Ovary (tissue), 9 donors: ENCODE results near the gene DST. TPM values are rescaled to one million over a fixed set of nuclear protein-coding genes. Genes with fewer than 3 reads are reported as not detected.

Experiments
- DNase-seq, 5 donors: peaks; one replicate each; pipeline ENCODE4 v3.0.0-alpha.2; 2019 to 2020
- H3K27ac ChIP-seq, 2 donors: fragments of 200-600 bp; one replicate each; pipeline versions ENCODE4 v1.5.1 to v1.8.0; 2019 to 2022
- H3K27me3 ChIP-seq: fragments of 200-600 bp; one replicate; pipeline ENCODE4 v1.8.0; 2022
- H3K36me3 ChIP-seq: fragments of 200-600 bp; sonication (generic); one replicate; pipeline ENCODE4 v1.5.1; 2019
- H3K4me1 ChIP-seq: one replicate; pipeline ENCODE4 v1.8.1; 2013; ENCODE audit warnings: mild to moderate bottlenecking, moderate library complexity; ENCODE audit not compliant: insufficient read depth
- H3K4me3 ChIP-seq: fragments of 200-600 bp; sonication (generic); one replicate; pipeline ENCODE4 v1.5.1; 2017
- H3K9me3 ChIP-seq, 2 donors: fragments of 200-600 bp in 1 of 2; sonication (generic) in 1 of 2; one replicate each; pipeline versions ENCODE4 v1.5.1 to v1.8.1; 2013 to 2019; ENCODE audit warnings: mild to moderate bottlenecking in 1 of 2, moderate library complexity in 1 of 2
- EP300 ChIP-seq: sonication (generic); formaldehyde crosslinking; IDR thresholded peaks from one replicate; pipeline ENCODE4 v1.6.1; 2017; ENCODE audit warnings: antibody characterized with exemption
- POLR2A ChIP-seq: fragments of 450-650 bp; IDR thresholded peaks from one replicate; pipeline ENCODE4 v1.6.1; 2017; ENCODE audit warnings: antibody characterized with exemption, mild to moderate bottlenecking, moderate library complexity
- WGBS, 3 donors: extraction: QIAGEN DNeasy Blood & Tissue Kit in 1 of 3; methylation state at CpG; one replicate each; pipeline versions ENCODE4 v1.1.5 to v1.1.7; 2013 to 2017; 5-methylcytosine and 5-hydroxymethylcytosine counted together
- intact Hi-C, 4 donors: fragments of 100-400 bp; cut with DNase I; formaldehyde crosslinking; loops; one replicate each; pipeline versions ENCODE4 v1.11.0 to v1.15.1; 2022 to 2023
- polyA plus RNA-seq, 2 donors: library from polyadenylated mRNA; stranded (reverse); fragments of 200-250 nt in 1 of 2; fragments of 350-450 nt in 1 of 2; fragmentation: Illumina TruSeq in 1 of 2; extraction: RNeasy Lipid Tissue Mini Kit (QIAGEN cat#74804) in 1 of 2; gene quantifications; one replicate each; pipeline ENCODE4 v1.2.3, GENCODE V29; 2013 to 2014
- total RNA-seq, 7 donors: library from RNA; depleted of rRNA in 2 of 7; stranded (reverse); fragments of >200 nt in 2 of 7; fragmentation: NEBNext Ultra II Directional in 3 of 7; extraction: Animal tissue kit (Norgen Biotek cat#: 25700) in 3 of 7; gene quantifications; one replicate each; pipeline versions ENCODE4 v1.1.0 to v1.2.4, GENCODE V29; 2016 to 2023
- TF ChIP-seq, protein P1 (sequence below), 3 donors: fragments of 450-650 bp in 2 of 3; fragments of 200-600 bp in 1 of 3; IDR thresholded peaks; one replicate each; pipeline versions ENCODE4 v1.5.1 to v1.8.0; 2016 to 2022; ENCODE audit warnings: antibody characterized with exemption in 3 of 3, mild to moderate bottlenecking in 1 of 3
- donor health status: DM: no; HTN: no; CAD: no; lungs with moderate emphysema.
- donor health status: DM: no; HTN: no; CAD: no.
- donor health status: Bipolar disorder and iron deficiency.
- donor health status: DM: yes; HTN: yes; CAD: no.
- donor health status: DM: no; HTN: no; CAD: no.
- donor health status: DM: yes; HTN: yes; CAD: no.

DST gene
- total and polyA plus RNA-seq, 9 donors: 124 to 290 (median 174) TPM

DNA sequence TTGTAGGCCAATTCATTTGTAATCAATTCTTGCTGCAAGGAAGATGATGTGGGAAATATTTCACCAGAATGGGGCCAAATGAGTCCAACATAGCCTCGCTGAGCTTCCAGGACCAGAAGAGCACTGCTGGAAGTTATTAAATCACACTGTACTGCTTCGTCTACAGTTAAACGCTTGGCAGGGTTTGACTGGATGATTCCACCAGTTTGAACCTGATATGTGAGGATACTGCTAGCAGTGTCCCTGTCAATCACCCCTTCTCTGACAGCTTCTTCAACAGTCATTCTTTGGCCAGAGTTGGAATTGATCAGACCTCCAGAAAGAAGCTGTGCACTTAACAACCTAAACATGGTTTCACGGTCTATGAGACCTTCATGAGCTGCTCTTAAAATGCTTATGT, 34.4 kb downstream of the DST start:
- no peak overlapping the region for H3K4me3 ChIP-seq
- H3K27ac ChIP-seq: no peak overlapping the region
- intact Hi-C loops: no loop called here
- no peak for DNase-seq
- H3K36me3 ChIP-seq: no peaks in the 10 kb centered on the region
- 97 to 99% (median 97%) methylated on average over 4 of the region's 4 CpGs for WGBS, 3 donors
- no peak for TF ChIP-seq EP300
- H3K4me1 ChIP-seq: no peaks in the 10 kb centered on the region
- no peaks in the 10 kb centered on the region for H3K9me3 ChIP-seq
- H3K27me3 ChIP-seq: no peaks in the 10 kb centered on the region

- DNase-seq: no peak
- WGBS, 3 donors: 91 to 93% (median 91%) methylated on average over 2 of the region's 2 CpGs
- intact Hi-C loops: no loop called here
- no peaks in the 10 kb centered on the region for H3K36me3 ChIP-seq
- TF ChIP-seq, protein P1, sequence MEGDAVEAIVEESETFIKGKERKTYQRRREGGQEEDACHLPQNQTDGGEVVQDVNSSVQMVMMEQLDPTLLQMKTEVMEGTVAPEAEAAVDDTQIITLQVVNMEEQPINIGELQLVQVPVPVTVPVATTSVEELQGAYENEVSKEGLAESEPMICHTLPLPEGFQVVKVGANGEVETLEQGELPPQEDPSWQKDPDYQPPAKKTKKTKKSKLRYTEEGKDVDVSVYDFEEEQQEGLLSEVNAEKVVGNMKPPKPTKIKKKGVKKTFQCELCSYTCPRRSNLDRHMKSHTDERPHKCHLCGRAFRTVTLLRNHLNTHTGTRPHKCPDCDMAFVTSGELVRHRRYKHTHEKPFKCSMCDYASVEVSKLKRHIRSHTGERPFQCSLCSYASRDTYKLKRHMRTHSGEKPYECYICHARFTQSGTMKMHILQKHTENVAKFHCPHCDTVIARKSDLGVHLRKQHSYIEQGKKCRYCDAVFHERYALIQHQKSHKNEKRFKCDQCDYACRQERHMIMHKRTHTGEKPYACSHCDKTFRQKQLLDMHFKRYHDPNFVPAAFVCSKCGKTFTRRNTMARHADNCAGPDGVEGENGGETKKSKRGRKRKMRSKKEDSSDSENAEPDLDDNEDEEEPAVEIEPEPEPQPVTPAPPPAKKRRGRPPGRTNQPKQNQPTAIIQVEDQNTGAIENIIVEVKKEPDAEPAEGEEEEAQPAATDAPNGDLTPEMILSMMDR (IDR thresholded peaks at IDR 0.05): no peak
- no peak for TF ChIP-seq POLR2A
- no peak for TF ChIP-seq EP300
- no peaks in the 10 kb centered on the region for H3K4me1 ChIP-seq
- H3K27me3 ChIP-seq: no peaks in the 10 kb centered on the region
- no peaks in the 10 kb centered on the region for H3K9me3 ChIP-seq
- no peak overlapping the region for H3K27ac ChIP-seq
- H3K4me3 ChIP-seq: no peak overlapping the region
These were observed 35.5 kb downstream of the DST start for GRCh38 chr6:56607111-56607752.

GRCh38 chr6:56605435-56605834, 37.3 kb downstream of the DST start:
- Histone ChIP-seq H3K36me3 (no peaks in the 10 kb centered on the region), H3K27me3 (no peaks in the 10 kb centered on the region), H3K27ac (no peak overlapping the region), H3K9me3 (no peaks in the 10 kb centered on the region), H3K4me3 (no peak overlapping the region), H3K4me1 (no peaks in the 10 kb centered on the region)
- no peak for DNase-seq
- TF ChIP-seq, protein P1 (IDR thresholded peaks at IDR 0.05): no peak
- intact Hi-C loops: no loop called here
- WGBS, 3 donors: 96 to 100% (median 100%) methylated on average over 1 of the region's 1 CpG

GRCh38 chr6:56604186-56604585, 38.5 kb downstream of the DST start:
- Histone ChIP-seq H3K4me3 (no peak overlapping the region), H3K36me3 (no peaks in the 10 kb centered on the region), H3K9me3 (no peaks in the 10 kb centered on the region), H3K27me3 (no peaks in the 10 kb centered on the region), H3K4me1 (no peaks in the 10 kb centered on the region), H3K27ac (no peak overlapping the region)
- 94 to 100% (median 97%) methylated on average over 1 of the region's 1 CpG for WGBS, 3 donors
- intact Hi-C loops: no loop called here
- DNase-seq: no peak
- no peak for TF ChIP-seq POLR2A

- Histone ChIP-seq H3K27me3 (peaks cover 2% of the 10 kb centered on the region), H3K9me3 (no peaks in the 10 kb centered on the region), H3K27ac (no peak overlapping the region), H3K4me1 (no peaks in the 10 kb centered on the region), H3K4me3 (no peak overlapping the region), H3K36me3 (no peaks in the 10 kb centered on the region)
- no peak for TF ChIP-seq POLR2A
- TF ChIP-seq EP300: no peak
- TF ChIP-seq, protein P1 (IDR thresholded peaks at IDR 0.05): no peak
- WGBS, 3 donors: 17 to 43% (median 23%) methylated on average over 2 of the region's 2 CpGs
- intact Hi-C loops: no loop called here
- DNase-seq: no peak
These were observed 41.3 kb downstream of the DST start for GRCh38 chr6:56601390-56601789.
